GM19238 (cell line): ENCODE results near the gene SERPINB2.
"Not testable (repeated sequence)": the region's sequence is repeated elsewhere in the genome, so short reads cannot be mapped to it uniquely, and the experiment has no call there.

Source experiments
- DNase-seq: peaks from one replicate; pipeline ENCODE4 v3.0.0; 2011; ENCODE audit warnings: low spot score; ENCODE audit not compliant: insufficient read length

Gene SERPINB2

GRCh38 chr18:63888470-63889190 lies 1.1 kb downstream of the SERPINB2 start:
- DNase-seq = no peak

GRCh38 chr18:63889626-63890025 lies 2.1 kb downstream of the SERPINB2 start:
- DNase-seq = no peak

GRCh38 chr18:63890237-63890949 lies 2.9 kb downstream of the SERPINB2 start:
- no peak for DNase-seq

DNA sequence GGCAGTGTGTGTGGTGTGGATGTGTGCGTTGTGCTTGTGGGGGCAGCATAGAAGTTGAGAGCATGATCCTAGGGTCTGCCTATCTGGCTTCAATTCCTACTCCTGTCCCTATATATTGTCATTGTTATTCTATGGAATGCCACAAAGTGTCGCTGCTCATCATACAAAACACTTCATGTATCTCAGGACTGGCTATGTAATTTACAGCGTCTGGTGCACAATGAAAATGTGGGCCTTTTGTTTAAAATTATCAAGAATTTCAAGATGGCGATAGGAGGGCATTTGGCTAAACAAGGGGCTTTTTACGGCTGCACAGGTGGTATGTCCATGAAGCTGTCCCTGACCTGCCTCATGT lies 3.4 kb downstream of the SERPINB2 start:
- DNase-seq = no peak

DNA sequence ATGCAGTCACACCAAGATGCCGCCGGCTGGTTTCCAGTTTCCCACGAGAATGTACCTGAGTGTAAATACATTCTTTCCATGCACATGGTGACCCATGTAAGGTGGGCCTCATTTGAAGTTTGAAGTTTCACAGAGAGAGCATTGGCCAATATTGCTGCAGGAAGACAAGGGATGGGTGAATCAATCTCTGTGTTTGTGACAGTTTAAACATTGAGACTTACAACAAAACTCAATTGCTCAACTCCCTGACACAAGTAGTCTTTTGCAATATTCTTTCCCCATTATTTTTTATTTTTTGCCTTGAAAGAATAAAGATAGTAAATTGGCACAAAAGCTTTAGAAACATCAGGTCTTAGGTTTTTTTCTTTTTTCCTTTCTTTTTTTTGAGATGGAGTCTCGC lies 5.1 kb downstream of the SERPINB2 start:
- no peak for DNase-seq

GRCh38 chr18:63894106-63894772 lies 6.7 kb downstream of the SERPINB2 start:
- no peak for DNase-seq

DNA sequence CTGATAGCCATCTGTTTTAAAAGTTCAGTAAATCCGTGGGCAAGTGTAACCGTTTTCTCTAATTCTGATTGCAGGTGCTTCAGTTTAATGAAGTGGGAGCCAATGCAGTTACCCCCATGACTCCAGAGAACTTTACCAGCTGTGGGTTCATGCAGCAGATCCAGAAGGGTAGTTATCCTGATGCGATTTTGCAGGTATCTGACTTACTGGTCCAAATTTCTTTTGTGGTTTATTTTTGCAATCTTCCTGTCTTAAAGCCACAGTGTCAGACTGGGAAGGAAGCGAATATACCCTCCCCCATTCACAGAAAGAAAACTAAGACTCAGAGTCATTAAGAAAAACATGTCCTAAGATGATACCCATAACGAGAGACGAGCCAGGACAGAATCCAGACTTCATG lies 7.7 kb downstream of the SERPINB2 start:
- no peak for DNase-seq

DNA sequence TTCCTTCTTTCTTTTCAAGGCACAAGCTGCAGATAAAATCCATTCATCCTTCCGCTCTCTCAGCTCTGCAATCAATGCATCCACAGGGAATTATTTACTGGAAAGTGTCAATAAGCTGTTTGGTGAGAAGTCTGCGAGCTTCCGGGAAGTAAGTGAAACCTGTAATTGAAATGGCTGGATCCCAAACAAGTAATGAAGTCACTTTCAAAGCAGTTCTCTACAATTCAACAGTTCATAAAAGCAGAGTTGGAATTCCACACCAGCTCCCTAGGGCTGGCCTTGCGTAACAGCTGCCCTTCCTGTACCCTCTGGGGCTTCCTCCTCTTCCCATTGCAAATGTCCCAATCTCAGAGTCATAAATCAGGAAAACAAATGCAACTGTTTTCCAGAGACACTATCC lies 9.6 kb downstream of the SERPINB2 start:
- no peak for DNase-seq

DNA sequence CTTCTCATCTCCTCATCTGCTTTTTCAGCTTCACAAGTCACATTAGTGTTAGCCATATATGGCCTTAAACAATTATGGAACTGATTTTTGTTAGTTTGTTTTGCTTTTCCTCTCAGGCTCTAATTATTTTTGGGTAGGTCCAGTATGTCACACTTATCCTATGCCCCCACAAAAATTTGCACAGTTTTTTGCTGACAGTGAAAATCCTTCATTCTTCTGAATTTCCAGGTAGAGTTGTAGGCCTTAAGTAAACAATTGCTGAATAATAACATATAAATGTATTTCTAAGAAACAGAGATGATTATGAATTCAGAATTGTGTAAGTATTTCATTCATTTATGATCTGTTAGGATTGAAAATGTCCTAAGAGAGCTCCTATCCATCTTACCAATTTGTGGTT lies 11.7 kb downstream of the SERPINB2 start:
- DNase-seq = no peak

- DNase-seq = no peak
Observed at GRCh38 chr18:63903851-63904570, 16.5 kb downstream of the SERPINB2 start.

DNA sequence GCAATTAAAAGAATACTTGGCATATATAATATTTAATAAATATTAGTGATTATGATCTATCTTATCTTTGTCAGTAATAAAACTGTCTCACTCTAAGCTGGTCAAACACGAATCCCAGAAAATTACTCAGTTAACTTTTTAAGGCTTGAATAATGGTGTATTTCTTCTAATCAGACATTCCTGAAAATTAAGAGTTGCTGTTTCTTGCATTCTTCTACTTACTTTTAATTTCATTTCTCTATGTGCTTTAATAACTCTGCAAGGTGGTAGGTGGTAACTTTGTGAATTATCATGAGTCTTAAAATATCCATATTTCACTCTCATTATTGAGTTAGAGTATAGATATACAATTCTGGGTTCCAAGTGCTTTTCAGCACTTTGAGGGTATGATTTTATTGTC lies 17.2 kb downstream of the SERPINB2 start:
- no peak for DNase-seq

GRCh38 chr18:63905361-63905760 lies 17.9 kb downstream of the SERPINB2 start:
- DNase-seq = no peak

GRCh38 chr18:63906056-63906455 lies 18.6 kb downstream of the SERPINB2 start:
- DNase-seq = no peak

DNA sequence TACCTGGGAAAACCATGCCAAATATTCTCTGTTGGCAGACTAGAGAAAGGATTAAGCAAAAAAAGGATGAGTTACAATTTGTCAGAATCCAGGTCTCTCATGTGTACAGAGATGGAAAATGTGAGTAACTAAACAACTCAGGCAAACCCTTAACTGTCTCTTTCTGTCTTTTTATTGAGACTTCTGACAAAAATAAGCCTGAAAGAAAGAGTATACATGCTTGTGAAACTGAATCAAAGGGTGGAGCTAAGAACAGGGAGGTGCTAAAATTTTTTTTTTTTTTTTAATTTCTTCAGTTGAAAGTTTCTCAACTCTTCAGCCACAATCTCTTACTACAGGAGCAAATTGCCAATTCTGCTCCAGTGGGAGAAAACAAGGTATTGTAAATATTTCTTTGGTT lies 20.2 kb downstream of the SERPINB2 start, which contains the start of gene SERPINB10:
SERPINB10 (plus strand) TSS at position 295 of the 400 bp plus-strand sequence. CDS start 7,553 bp downstream, outside the sequence.
- DNase-seq = no peak

DNA sequence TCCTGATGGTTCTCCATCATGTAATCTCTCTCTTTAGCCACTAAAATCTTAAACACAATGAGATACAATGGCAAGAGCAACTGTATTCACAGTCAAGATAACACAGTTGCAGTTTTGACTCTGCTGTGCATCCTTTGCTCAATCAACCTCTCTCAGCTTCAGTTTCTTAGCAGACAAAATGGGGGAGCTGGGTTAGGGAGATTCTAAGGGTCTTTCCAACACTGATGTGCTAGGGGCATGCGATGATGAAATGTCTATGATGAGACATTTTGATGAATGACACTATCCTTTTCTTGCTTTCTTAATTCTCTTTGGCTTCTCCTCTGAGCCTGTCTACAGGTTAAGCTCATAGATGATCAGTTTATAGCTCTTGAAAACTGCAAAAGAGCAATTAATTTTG lies 21.4 kb downstream of the SERPINB2 start:
- DNase-seq = no peak

GRCh38 chr18:63909870-63910269 lies 22.4 kb downstream of the SERPINB2 start:
- DNase-seq = no peak

DNA sequence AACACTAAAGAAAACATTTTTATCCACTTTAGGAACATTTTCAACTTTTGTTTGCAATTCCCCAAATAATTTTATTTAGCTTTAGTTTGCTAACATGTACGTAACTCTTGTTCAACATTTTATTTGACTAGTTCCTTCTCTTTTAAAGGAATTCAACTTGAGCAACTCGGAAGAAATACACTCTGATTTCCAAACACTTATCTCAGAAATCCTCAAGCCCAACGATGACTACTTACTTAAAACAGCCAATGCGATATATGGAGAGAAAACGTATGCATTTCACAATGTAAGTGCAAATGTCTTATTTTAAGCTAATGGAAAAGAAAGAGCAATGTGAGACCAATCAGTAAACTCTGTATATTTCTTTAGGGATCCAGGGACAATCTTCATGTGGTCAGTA lies 30.3 kb downstream of the SERPINB2 start:
- DNase-seq = no peak

DNA sequence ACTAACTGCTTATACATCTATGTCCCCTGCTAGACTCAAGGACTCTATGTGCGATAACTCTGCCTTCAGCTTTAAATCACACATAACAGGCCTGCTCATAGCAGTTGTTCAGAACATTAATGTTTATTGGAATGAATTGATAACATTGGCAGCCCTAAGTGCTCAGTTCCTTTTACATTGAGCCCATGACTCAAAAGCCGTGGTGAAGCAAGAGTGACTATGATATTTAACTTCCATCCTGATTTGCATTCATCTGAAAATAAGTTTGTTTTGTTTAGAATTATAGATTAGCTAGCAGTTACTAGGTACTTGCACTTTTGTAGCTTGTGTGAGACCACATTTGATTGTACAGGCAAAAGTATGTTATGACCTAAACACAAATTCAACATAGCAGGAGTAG lies 34.5 kb downstream of the SERPINB2 start:
- no peak for DNase-seq

GRCh38 chr18:63924551-63924950 lies 37.0 kb downstream of the SERPINB2 start:
- no peak for DNase-seq

- DNase-seq = no peak
Observed at GRCh38 chr18:63928331-63928730, 40.8 kb downstream of the SERPINB2 start.

DNA sequence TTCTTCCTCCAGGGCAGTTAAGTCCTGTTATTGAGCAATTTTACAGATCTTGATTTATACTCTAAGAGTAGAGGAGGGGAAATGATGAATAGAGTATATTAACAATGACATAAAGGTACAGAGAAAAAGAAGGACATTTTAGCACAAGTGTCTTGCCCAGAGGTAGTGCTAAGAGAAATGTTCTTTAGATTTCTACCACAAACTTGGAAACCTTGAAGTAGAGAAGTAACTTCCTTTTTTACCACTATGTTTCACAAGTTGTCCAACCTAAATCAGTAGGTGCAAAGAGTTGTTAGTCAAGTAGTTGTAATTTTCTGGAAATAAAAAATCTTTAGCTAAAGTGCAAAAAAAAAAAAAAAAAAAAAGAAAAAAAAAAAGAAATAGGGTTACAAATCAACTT lies 41.9 kb downstream of the SERPINB2 start:
- DNase-seq = not testable (repeated sequence)
